HEK293 (cell line): ENCODE measurements around the gene LBX2.

Experiments used
- CTCF ChIA-PET: fragments of 350-600 bp; formaldehyde crosslinking; extraction: SDS; loops from one replicate; lab custom pipeline; 2021; ENCODE audit warnings: antibody characterized with exemption; lab: Yijun Ruan, JAX
- POLR2A ChIA-PET: fragments of 300-600 bp; formaldehyde crosslinking; extraction: SDS; loops from one replicate; lab custom pipeline; 2020; ENCODE audit warnings: antibody characterized with exemption, inconsistent platforms; lab: Yijun Ruan, JAX
- H3K27ac ChIP-seq: fragments of 200-500 bp; sonication (Bioruptor generic); 2 replicates; pipeline ENCODE4 v1.5.1; 2014; ENCODE audit warnings: low read depth, low read length, control low read depth, inconsistent platforms; ENCODE audit errors: extremely low read depth
- H3K36me3 ChIP-seq, 2 experiments: fragments of 200-500 bp in 1 of 2; sonication (Bioruptor generic) in 1 of 2; 1 replicate in 1 of 2; 2 replicates in 1 of 2; pipeline ENCODE4 v1.5.1; 2014 to 2017; ENCODE audit warnings: inconsistent platforms in 2 of 2, low read length in 2 of 2; ENCODE audit not compliant: control insufficient read depth in 2 of 2, insufficient read depth in 1 of 2
- H3K4me1 ChIP-seq: fragments of 200-500 bp; sonication (Bioruptor generic); 2 replicates; pipeline ENCODE4 v1.5.1; 2014; ENCODE audit warnings: mild to moderate bottlenecking, low read length, inconsistent platforms; ENCODE audit not compliant: control insufficient read depth, insufficient read depth
- H3K4me3 ChIP-seq: 2 replicates; pipeline ENCODE4 v1.5.1; 2011; ENCODE audit warnings: low read depth, mild to moderate bottlenecking, control low read depth, low read length, moderate library complexity
- H3K9me3 ChIP-seq: fragments of 200-500 bp; sonication (Bioruptor generic); 2 replicates; pipeline ENCODE4 v1.5.1; 2014; ENCODE audit warnings: low read depth, low read length, inconsistent platforms; ENCODE audit not compliant: control insufficient read depth, insufficient read depth
- GLIS1 ChIP-seq: fragments of 450-650 bp; formaldehyde crosslinking; IDR thresholded peaks from 2 replicates; pipeline ENCODE4 v1.5.1; 2016; ENCODE audit warnings: missing biosample characterization, missing genetic modification characterization
- GLIS2 ChIP-seq: fragments of 450-650 bp; formaldehyde crosslinking; IDR thresholded peaks from 2 replicates; pipeline ENCODE4 v1.5.1; 2016; ENCODE audit warnings: missing biosample characterization, missing genetic modification characterization
- PRDM10 ChIP-seq: fragments of 450-650 bp; formaldehyde crosslinking; IDR thresholded peaks from 2 replicates; pipeline ENCODE4 v1.5.1; 2016; ENCODE audit warnings: missing biosample characterization, missing genetic modification characterization
- RBAK ChIP-seq: fragments of 450-650 bp; formaldehyde crosslinking; IDR thresholded peaks from 2 replicates; pipeline ENCODE4 v1.5.1; 2016; ENCODE audit warnings: missing biosample characterization, missing genetic modification characterization
- WT1 ChIP-seq: fragments of 450-650 bp; formaldehyde crosslinking; IDR thresholded peaks from 2 replicates; pipeline ENCODE4 v1.5.1; 2016; ENCODE audit warnings: missing biosample characterization, missing genetic modification characterization
- ZBTB11 ChIP-seq: fragments of 450-650 bp; formaldehyde crosslinking; conservative IDR thresholded peaks from 2 replicates; pipeline ENCODE4 v1.5.1; 2016; ENCODE audit warnings: low read depth, missing biosample characterization, missing genetic modification characterization
- ZBTB17 ChIP-seq: fragments of 450-650 bp; formaldehyde crosslinking; IDR thresholded peaks from 2 replicates; pipeline ENCODE4 v1.5.1; 2016; ENCODE audit warnings: missing biosample characterization, missing genetic modification characterization
- ZBTB21 ChIP-seq: fragments of 450-650 bp; formaldehyde crosslinking; IDR thresholded peaks from 2 replicates; pipeline ENCODE4 v1.5.1; 2017; ENCODE audit warnings: missing biosample characterization, missing genetic modification characterization
- ZEB2 ChIP-seq: fragments of 450-650 bp; formaldehyde crosslinking; IDR thresholded peaks from 2 replicates; pipeline ENCODE4 v1.5.1; 2016; ENCODE audit warnings: missing biosample characterization, missing genetic modification characterization
- ZNF10 ChIP-seq: fragments of 450-650 bp; formaldehyde crosslinking; IDR thresholded peaks from 2 replicates; pipeline ENCODE4 v1.5.1; 2017; ENCODE audit warnings: missing biosample characterization, missing genetic modification characterization
- ZNF112 ChIP-seq: fragments of 450-650 bp; formaldehyde crosslinking; IDR thresholded peaks from 2 replicates; pipeline ENCODE4 v1.5.0; 2017; ENCODE audit warnings: missing biosample characterization, missing genetic modification characterization
- ZNF184 ChIP-seq: fragments of 450-650 bp; IDR thresholded peaks from 2 replicates; pipeline ENCODE4 v1.5.1; 2018; ENCODE audit warnings: missing biosample characterization, mild to moderate bottlenecking, missing genetic modification characterization
- ZNF341 ChIP-seq: fragments of 450-650 bp; formaldehyde crosslinking; IDR thresholded peaks from 2 replicates; pipeline ENCODE4; 2016; ENCODE audit warnings: low read depth, missing biosample characterization, missing genetic modification characterization
- ZNF426 ChIP-seq: fragments of 450-650 bp; formaldehyde crosslinking; IDR thresholded peaks from 2 replicates; pipeline ENCODE4 v1.5.1; 2017; ENCODE audit warnings: missing biosample characterization, missing genetic modification characterization, mild to moderate bottlenecking, inconsistent platforms, moderate library complexity
- ZNF561 ChIP-seq: fragments of 450-650 bp; IDR thresholded peaks from 2 replicates; pipeline ENCODE4 v1.5.1; 2018; ENCODE audit warnings: missing biosample characterization, missing genetic modification characterization, borderline replicate concordance
- ZNF571 ChIP-seq: fragments of 450-650 bp; formaldehyde crosslinking; IDR thresholded peaks from 2 replicates; pipeline ENCODE4 v1.5.0; 2017; ENCODE audit warnings: missing biosample characterization, missing genetic modification characterization
- ZNF600 ChIP-seq: fragments of 450-650 bp; formaldehyde crosslinking; IDR thresholded peaks from 2 replicates; pipeline ENCODE4 v1.5.1; 2016; ENCODE audit warnings: missing biosample characterization, missing genetic modification characterization
- ZNF610 ChIP-seq: fragments of 450-650 bp; formaldehyde crosslinking; IDR thresholded peaks from 2 replicates; pipeline ENCODE4 v1.5.1; 2016; ENCODE audit warnings: missing biosample characterization, missing genetic modification characterization, borderline replicate concordance
- ZNF660 ChIP-seq: fragments of 450-650 bp; IDR thresholded peaks from 2 replicates; pipeline ENCODE4 v1.5.1; 2018; ENCODE audit warnings: missing biosample characterization, mild to moderate bottlenecking, missing genetic modification characterization
- ZNF692 ChIP-seq: fragments of 450-650 bp; formaldehyde crosslinking; IDR thresholded peaks from 2 replicates; pipeline ENCODE4 v1.5.1; 2016; ENCODE audit warnings: missing biosample characterization, missing genetic modification characterization
- TF ChIP-seq, protein P1 (sequence below): fragments of 450-650 bp; formaldehyde crosslinking; IDR thresholded peaks from 2 replicates; pipeline ENCODE4 v1.5.1; 2016; ENCODE audit warnings: missing biosample characterization, missing genetic modification characterization
- TF ChIP-seq, protein P2 (sequence below): fragments of 450-650 bp; formaldehyde crosslinking; IDR thresholded peaks from 2 replicates; pipeline ENCODE4 v1.5.1; 2016; ENCODE audit warnings: missing biosample characterization, missing genetic modification characterization
- TF ChIP-seq, protein P3 (sequence below): fragments of 450-650 bp; formaldehyde crosslinking; IDR thresholded peaks from 2 replicates; pipeline ENCODE4 v1.5.1; 2017; ENCODE audit warnings: missing biosample characterization, missing genetic modification characterization

Gene LBX2

GRCh38 chr2:74507926-74508520 is 8.6 kb upstream of the LBX2 start:
- H3K36me3 ChIP-seq, result peaks cover 4 to 20% of the 10 kb centered on the region in 2 experiments; a peak in 2 of 3 replicates
- no peaks in the 10 kb centered on the region for H3K9me3 ChIP-seq
- H3K4me3 ChIP-seq, result peak overlapping the region; percentile 100
- H3K4me1 ChIP-seq, result peaks cover 4% of the 10 kb centered on the region; the same call in 1 of the 2 replicates
- ChIA-PET CTCF (interaction anchor here (0.9 kb wide), 1 partner anchor 72 kb away, joined by 4 read pairs; no protein-coding TSS in a partner anchor), POLR2A (interaction anchor here (1.7 to 3.3 kb wide), 6 partner anchors 13 to 50 kb away, joined by 4 to 18 read pairs (median 8); partner anchors contain the start of genes AUP1, DQX1, HTRA2 and WBP1)
- peak overlapping the region; percentile 96 for H3K27ac ChIP-seq
- TF ChIP-seq ZNF571 (tag by site-specific recombination) (no peak), ZNF600 (0 out of 2 replicates have a peak, but pooled peaks have one; percentile 40), GLIS1 (tag by site-specific recombination) (peak; percentile 85), GLIS2 (tag by site-specific recombination) (peak; percentile 58), ZBTB11 (0 out of 2 replicates have a peak, but pooled peaks have one; percentile 32), ZNF660 (0 out of 2 replicates have a peak, but pooled peaks have one; percentile 24), ZNF426 (tag by site-specific recombination) (no peak), ZBTB21 (peak; percentile 20; the same call in 1 of the 2 replicates), ZNF561 (tag by site-specific recombination) (no peak), PRDM10 (tag by site-specific recombination) (peak; percentile 79), ZNF341 (peak; percentile 36; the same call in 1 of the 2 replicates), ZNF10 (tag by site-specific recombination) (0 out of 2 replicates have a peak, but pooled peaks have one; percentile 17), ZNF184 (0 out of 2 replicates have a peak, but pooled peaks have one; percentile 18), ZNF692 (tag by site-specific recombination) (0 out of 2 replicates have a peak, but pooled peaks have one; percentile 10), ZNF610 (0 out of 2 replicates have a peak, but pooled peaks have one; percentile 17), ZEB2 (tag by site-specific recombination) (peak; percentile 44; the same call in 1 of the 2 replicates), RBAK (tag by site-specific recombination) (no peak), ZBTB17 (peak; percentile 85), ZNF112 (no peak), WT1 (tag by site-specific recombination) (0 out of 2 replicates have a peak, but pooled peaks have one; percentile 31)
- TF ChIP-seq, protein P1, sequence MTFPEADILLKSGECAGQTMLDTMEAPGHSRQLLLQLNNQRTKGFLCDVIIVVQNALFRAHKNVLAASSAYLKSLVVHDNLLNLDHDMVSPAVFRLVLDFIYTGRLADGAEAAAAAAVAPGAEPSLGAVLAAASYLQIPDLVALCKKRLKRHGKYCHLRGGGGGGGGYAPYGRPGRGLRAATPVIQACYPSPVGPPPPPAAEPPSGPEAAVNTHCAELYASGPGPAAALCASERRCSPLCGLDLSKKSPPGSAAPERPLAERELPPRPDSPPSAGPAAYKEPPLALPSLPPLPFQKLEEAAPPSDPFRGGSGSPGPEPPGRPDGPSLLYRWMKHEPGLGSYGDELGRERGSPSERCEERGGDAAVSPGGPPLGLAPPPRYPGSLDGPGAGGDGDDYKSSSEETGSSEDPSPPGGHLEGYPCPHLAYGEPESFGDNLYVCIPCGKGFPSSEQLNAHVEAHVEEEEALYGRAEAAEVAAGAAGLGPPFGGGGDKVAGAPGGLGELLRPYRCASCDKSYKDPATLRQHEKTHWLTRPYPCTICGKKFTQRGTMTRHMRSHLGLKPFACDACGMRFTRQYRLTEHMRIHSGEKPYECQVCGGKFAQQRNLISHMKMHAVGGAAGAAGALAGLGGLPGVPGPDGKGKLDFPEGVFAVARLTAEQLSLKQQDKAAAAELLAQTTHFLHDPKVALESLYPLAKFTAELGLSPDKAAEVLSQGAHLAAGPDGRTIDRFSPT (tag by site-specific recombination), result peak; percentile 40
- TF ChIP-seq, protein P2, sequence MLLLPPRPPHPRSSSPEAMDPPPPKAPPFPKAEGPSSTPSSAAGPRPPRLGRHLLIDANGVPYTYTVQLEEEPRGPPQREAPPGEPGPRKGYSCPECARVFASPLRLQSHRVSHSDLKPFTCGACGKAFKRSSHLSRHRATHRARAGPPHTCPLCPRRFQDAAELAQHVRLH (tag by site-specific recombination), result 0 out of 2 replicates have a peak, but pooled peaks have one; percentile 9
- TF ChIP-seq, protein P3, sequence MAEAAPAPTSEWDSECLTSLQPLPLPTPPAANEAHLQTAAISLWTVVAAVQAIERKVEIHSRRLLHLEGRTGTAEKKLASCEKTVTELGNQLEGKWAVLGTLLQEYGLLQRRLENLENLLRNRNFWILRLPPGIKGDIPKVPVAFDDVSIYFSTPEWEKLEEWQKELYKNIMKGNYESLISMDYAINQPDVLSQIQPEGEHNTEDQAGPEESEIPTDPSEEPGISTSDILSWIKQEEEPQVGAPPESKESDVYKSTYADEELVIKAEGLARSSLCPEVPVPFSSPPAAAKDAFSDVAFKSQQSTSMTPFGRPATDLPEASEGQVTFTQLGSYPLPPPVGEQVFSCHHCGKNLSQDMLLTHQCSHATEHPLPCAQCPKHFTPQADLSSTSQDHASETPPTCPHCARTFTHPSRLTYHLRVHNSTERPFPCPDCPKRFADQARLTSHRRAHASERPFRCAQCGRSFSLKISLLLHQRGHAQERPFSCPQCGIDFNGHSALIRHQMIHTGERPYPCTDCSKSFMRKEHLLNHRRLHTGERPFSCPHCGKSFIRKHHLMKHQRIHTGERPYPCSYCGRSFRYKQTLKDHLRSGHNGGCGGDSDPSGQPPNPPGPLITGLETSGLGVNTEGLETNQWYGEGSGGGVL (tag by site-specific recombination), result peak; percentile 61
